Gastroesophageal sphincter (tissue), 4 donors: ENCODE data around the gene SPSB3. TPM values are rescaled to one million over a fixed set of nuclear protein-coding genes. Genes with fewer than 3 reads are reported as not detected.

Source experiments
- ATAC-seq: fragments of 150-250 bp; one replicate; pipeline ENCODE4 v1.9.1; 2016; ENCODE audit warnings: mild to moderate bottlenecking, moderate library complexity
- H3K27ac ChIP-seq, 4 donors: fragments of 200-600 bp; sonication (generic) in 3 of 4; 1 replicate in 3 of 4; 2 replicates in 1 of 4; pipeline ENCODE4 v1.5.1; 2016 to 2019
- H3K27me3 ChIP-seq: fragments of 200-600 bp; sonication (generic); one replicate; pipeline ENCODE4 v1.5.1; 2019
- H3K36me3 ChIP-seq, 2 donors: fragments of 200-600 bp; sonication (generic); one replicate each; pipeline ENCODE4 v1.5.1; 2019; ENCODE audit warnings: control low read depth in 1 of 2
- H3K4me1 ChIP-seq, 3 donors: fragments of 200-600 bp; sonication (generic); 1 replicate in 2 of 3; 2 replicates in 1 of 3; pipeline ENCODE4 v1.5.1; 2016 to 2019; ENCODE audit warnings: control low read depth in 2 of 3
- H3K4me3 ChIP-seq, 2 donors: fragments of 200-600 bp; sonication (generic); one replicate each; pipeline ENCODE4 v1.5.1; 2019; ENCODE audit warnings: mild to moderate bottlenecking in 1 of 2, moderate library complexity in 1 of 2
- H3K9me3 ChIP-seq, 3 donors: fragments of 200-600 bp; sonication (generic); one replicate each; pipeline ENCODE4 v1.5.1; 2017 to 2019; ENCODE audit warnings: control low read depth in 2 of 3
- EP300 ChIP-seq: sonication (generic); formaldehyde crosslinking; IDR thresholded peaks from one replicate; pipeline ENCODE4 v1.6.1; 2017; ENCODE audit warnings: antibody characterized with exemption, mild to moderate bottlenecking
- POLR2A ChIP-seq, 2 donors: fragments of 450-650 bp; IDR thresholded peaks; one replicate each; pipeline ENCODE4 v1.6.1; 2017; ENCODE audit warnings: antibody characterized with exemption in 2 of 2, mild to moderate bottlenecking in 2 of 2, moderate library complexity in 1 of 2
- POLR2AphosphoS5 ChIP-seq: sonication (generic); formaldehyde crosslinking; IDR thresholded peaks from one replicate; pipeline ENCODE4 v1.6.1; 2017; ENCODE audit warnings: antibody characterized with exemption
- WGBS, 2 donors: methylation state at CpG; one replicate each; pipeline ENCODE4 v1.1.5; 2018; ENCODE audit warnings: low coverage in 1 of 2; 5-methylcytosine and 5-hydroxymethylcytosine counted together
- total RNA-seq, 4 donors: library from RNA; depleted of rRNA; stranded (reverse); fragments of >200 nt; gene quantifications; one replicate each; pipeline ENCODE4 v1.1.0, GENCODE V29; 2016
- TF ChIP-seq, protein P1 (sequence below), 4 experiments: fragments of 200-600 bp in 2 of 4; fragments of 450-650 bp in 2 of 4; sonication (generic) in 1 of 4; IDR thresholded peaks; one replicate each; pipeline ENCODE4 v1.5.1; 2017 to 2019; ENCODE audit warnings: antibody characterized with exemption in 4 of 4, mild to moderate bottlenecking in 2 of 4, moderate library complexity in 2 of 4

Gene SPSB3
- total RNA-seq, 4 donors from 2014 or later, result 52.4 to 81.1 (median 75.4) TPM

DNA sequence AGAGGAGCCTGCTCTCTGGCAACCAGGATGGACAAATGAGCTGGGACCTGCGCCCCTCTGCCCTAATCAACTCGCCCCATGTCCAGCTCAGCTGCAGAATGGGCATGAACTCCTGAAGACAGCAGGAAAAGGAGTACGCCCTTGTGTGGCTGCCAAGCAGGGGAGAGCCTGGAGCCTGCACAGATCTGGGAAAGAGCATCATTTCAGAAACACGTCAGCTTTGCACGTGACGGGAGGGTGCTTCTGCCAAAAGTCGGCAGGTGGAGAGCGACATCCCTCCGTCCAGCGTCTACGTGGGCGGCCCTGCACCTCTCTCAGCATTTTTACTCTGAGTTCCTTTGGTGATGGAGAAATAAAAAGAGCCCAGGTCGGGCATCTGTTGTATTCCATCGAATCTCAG lies 29.5 kb downstream of the SPSB3 start:
- peaks cover 0 to 98% of the 10 kb centered on the region in 2 donors for H3K36me3 ChIP-seq
- WGBS, 2 donors, result 82 to 92% methylated on average over 10 to 13 of the region's 14 CpGs
- H3K27me3 ChIP-seq, result no peaks in the 10 kb centered on the region
- H3K9me3 ChIP-seq, result no peaks in the 10 kb centered on the region
- ATAC-seq, result no peak
- TF ChIP-seq POLR2A (IDR thresholded peaks at IDR 0.05) (no peak), POLR2AphosphoS5 (no peak), EP300 (no peak)
- TF ChIP-seq, protein P1, sequence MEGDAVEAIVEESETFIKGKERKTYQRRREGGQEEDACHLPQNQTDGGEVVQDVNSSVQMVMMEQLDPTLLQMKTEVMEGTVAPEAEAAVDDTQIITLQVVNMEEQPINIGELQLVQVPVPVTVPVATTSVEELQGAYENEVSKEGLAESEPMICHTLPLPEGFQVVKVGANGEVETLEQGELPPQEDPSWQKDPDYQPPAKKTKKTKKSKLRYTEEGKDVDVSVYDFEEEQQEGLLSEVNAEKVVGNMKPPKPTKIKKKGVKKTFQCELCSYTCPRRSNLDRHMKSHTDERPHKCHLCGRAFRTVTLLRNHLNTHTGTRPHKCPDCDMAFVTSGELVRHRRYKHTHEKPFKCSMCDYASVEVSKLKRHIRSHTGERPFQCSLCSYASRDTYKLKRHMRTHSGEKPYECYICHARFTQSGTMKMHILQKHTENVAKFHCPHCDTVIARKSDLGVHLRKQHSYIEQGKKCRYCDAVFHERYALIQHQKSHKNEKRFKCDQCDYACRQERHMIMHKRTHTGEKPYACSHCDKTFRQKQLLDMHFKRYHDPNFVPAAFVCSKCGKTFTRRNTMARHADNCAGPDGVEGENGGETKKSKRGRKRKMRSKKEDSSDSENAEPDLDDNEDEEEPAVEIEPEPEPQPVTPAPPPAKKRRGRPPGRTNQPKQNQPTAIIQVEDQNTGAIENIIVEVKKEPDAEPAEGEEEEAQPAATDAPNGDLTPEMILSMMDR (IDR thresholded peaks at IDR 0.05), result no peak
- no peak overlapping the region for H3K4me3 ChIP-seq
- H3K27ac ChIP-seq, result no peak overlapping the region
- no peaks in the 10 kb centered on the region for H3K4me1 ChIP-seq

DNA sequence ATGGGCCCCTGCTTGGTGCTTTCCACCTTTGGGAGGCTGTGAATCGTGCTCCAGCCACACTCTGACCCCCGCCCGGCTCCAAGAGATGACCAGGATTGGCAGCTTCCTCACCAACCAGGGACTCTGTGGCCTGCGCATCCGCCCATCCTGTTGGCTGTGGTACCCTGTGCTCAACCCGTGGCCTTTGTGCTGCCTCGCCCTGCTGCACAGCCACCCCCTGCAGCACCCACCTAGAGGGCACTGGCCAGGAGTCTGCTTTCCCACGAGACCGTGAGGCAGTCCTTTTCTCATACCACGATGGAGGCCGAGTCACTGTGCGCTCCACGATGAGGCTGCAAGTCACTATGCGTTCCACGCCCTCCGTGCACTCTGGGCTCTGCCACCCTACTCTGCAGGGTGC lies 30.4 kb downstream of the SPSB3 start:
- H3K36me3 ChIP-seq, result peaks cover 0 to 98% of the 10 kb centered on the region in 2 donors
- H3K4me3 ChIP-seq, result no peak overlapping the region
- WGBS, 2 donors, result 100% methylated on average over 1 to 4 of the region's 16 CpGs
- ATAC-seq, result no peak
- H3K27ac ChIP-seq, result no peak overlapping the region
- no peaks in the 10 kb centered on the region for H3K9me3 ChIP-seq
- no peaks in the 10 kb centered on the region for H3K27me3 ChIP-seq
- no peak for TF ChIP-seq POLR2AphosphoS5
- TF ChIP-seq EP300, result no peak
- TF ChIP-seq POLR2A (IDR thresholded peaks at IDR 0.05), result no peak
- TF ChIP-seq, protein P1 (IDR thresholded peaks at IDR 0.05), result no peak
- H3K4me1 ChIP-seq, result no peaks in the 10 kb centered on the region

DNA sequence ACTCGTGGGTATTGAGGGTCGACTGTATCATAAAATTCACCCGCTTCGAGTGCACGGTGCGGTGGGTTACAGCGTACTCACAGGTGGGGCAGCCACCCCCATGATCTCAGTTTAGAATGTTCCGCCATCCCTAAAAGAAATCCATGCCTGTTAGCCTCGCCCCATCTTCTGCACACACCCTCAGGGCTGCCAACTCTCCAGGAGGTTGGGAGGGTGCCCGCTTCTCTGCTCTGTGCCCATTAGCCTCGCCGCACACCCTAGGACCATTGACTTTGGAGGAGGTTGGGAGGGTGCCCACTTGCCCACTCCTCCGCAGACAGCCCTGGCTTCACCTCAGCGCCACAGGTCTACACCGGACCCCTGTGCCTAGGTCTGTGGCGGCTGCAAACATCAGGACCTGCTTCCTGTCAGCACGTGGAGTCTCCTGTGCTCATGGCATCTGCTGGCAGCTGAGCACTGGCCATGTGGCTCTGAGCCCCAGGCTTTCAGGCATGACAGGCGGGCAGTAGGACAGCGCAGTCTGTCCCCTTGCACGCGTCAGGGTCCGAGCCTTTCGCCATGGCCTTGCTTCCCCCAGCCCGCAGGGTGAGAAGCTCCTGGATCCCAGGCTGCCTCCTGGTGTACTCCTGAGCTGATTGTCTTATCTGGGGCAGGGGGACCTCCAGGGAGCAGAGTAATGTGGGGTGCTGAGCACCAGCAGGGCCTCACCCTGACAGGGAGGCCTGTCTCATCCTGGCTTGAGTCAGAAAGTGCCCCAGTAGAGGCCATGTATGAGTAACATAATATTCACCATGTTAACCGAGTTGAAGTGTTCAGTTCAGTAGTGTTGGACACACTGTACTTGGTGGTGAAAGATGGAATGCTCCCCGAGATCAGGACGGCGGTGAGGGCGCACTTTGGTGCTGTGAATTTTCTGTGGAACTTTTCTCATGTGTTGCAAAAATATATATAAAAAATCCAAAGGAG lies 32.9 kb downstream of the SPSB3 start:
- ATAC-seq, result no peak
- H3K4me3 ChIP-seq, result no peak overlapping the region
- no peaks in the 10 kb centered on the region for H3K4me1 ChIP-seq
- H3K36me3 ChIP-seq, result peaks cover 0 to 99% of the 10 kb centered on the region in 2 donors
- 94% methylated on average over 6 to 13 of the region's 29 CpGs for WGBS, 2 donors
- H3K27ac ChIP-seq, result no peak overlapping the region
- H3K9me3 ChIP-seq, result no peaks in the 10 kb centered on the region
- TF ChIP-seq EP300 (no peak), POLR2A (IDR thresholded peaks at IDR 0.05) (no peak), POLR2AphosphoS5 (no peak)
- TF ChIP-seq, protein P1 (IDR thresholded peaks at IDR 0.05), result no peak
- H3K27me3 ChIP-seq, result no peaks in the 10 kb centered on the region

DNA sequence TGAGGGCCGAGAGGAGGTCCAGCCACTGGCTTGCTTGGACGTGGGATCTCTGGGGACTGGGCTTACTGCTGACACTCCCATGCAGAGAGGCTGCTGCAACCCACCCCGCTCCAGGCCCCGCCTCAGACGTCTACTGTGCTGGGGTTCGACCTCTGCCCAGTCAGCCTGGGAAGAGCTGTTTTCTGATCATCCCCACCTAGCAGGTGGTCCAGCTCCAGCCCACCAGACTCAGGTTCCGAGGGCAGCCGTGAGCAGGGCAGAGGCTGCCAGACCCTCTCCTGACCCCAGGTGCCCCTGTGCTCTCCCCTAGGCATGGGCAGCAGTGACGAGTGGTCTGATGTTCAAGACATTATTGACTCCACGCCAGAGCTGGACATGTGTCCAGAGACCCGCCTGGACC lies 34.4 kb downstream of the SPSB3 start:
- H3K9me3 ChIP-seq, result no peaks in the 10 kb centered on the region
- H3K4me3 ChIP-seq, result no peak overlapping the region
- H3K36me3 ChIP-seq, result peaks cover 0 to 100% of the 10 kb centered on the region in 2 donors
- no peaks in the 10 kb centered on the region for H3K27me3 ChIP-seq
- no peak overlapping the region for H3K27ac ChIP-seq
- no peak for TF ChIP-seq EP300
- no peak for TF ChIP-seq POLR2AphosphoS5
- no peak for TF ChIP-seq POLR2A (IDR thresholded peaks at IDR 0.05)
- TF ChIP-seq, protein P1 (IDR thresholded peaks at IDR 0.05), result no peak
- 80% methylated on average over 4 of the region's 11 CpGs; no CpG with 5 or more reads in 1 of the 2 donors for WGBS, 2 donors
- H3K4me1 ChIP-seq, result no peaks in the 10 kb centered on the region
- ATAC-seq, result no peak
